H54 (cell line): ENCODE data around the gene SPDYE2.
"Not testable (repeated sequence)": the region's sequence is repeated elsewhere in the genome, so short reads cannot be mapped to it uniquely, and the experiment has no call there.

Experiments used
- DNase-seq: peaks from one replicate; pipeline ENCODE4 v3.0.0; 2011; ENCODE audit warnings: low spot score, mixed read lengths; ENCODE audit not compliant: insufficient read length
- FAIRE-seq: peaks from 3 replicates; lab custom pipeline; 2011; peaks lifted over from hg19 to GRCh38; lab: Jason Lieb, UNC

Gene SPDYE2

GRCh38 chr7:102593637-102594334 lies 42.8 kb downstream of the SPDYE2 start:
- not testable (repeated sequence) for DNase-seq, FAIRE-seq

GRCh38 chr7:102596036-102596435 lies 45.0 kb downstream of the SPDYE2 start:
- not testable (repeated sequence) for FAIRE-seq, DNase-seq

GRCh38 chr7:102599699-102600098 lies 48.7 kb downstream of the SPDYE2 start:
- DNase-seq, FAIRE-seq: not testable (repeated sequence)

GRCh38 chr7:102602317-102602716 lies 51.3 kb downstream of the SPDYE2 start:
- DNase-seq, FAIRE-seq: not testable (repeated sequence)

- not testable (repeated sequence) for FAIRE-seq, DNase-seq
Measured at GRCh38 chr7:102604431-102605145, 53.6 kb downstream of the SPDYE2 start.

- FAIRE-seq, DNase-seq: not testable (repeated sequence)
Measured at GRCh38 chr7:102606848-102607247, 55.8 kb downstream of the SPDYE2 start.

- not testable (repeated sequence) for DNase-seq, FAIRE-seq
Measured at GRCh38 chr7:102609734-102610133, 58.7 kb downstream of the SPDYE2 start.

- DNase-seq, FAIRE-seq: not testable (repeated sequence)
Measured at GRCh38 chr7:102610441-102610840, 59.4 kb downstream of the SPDYE2 start.

GRCh38 chr7:102611013-102611674 lies 60.1 kb downstream of the SPDYE2 start:
- FAIRE-seq: not testable (repeated sequence)

GRCh38 chr7:102611675-102612325 lies 60.8 kb downstream of the SPDYE2 start:
- not testable (repeated sequence) for DNase-seq, FAIRE-seq

More at GRCh38 chr7:102611013-102611674, 60.1 kb downstream of the SPDYE2 start:
- DNase-seq: not testable (repeated sequence)
